GM19043 (cell line): ENCODE data around the gene SYNM.
"Not testable (repeated sequence)": the region's sequence is repeated elsewhere in the genome, so short reads cannot be mapped to it uniquely, and the experiment has no call there.

ENCODE experiments used
- ATAC-seq: cut with Tn5 transposase; IDR thresholded peaks from one replicate; pipeline ENCODE4 v1.9.1; 2021; ENCODE audit warnings: low read depth; ENCODE audit not compliant: unreplicated experiment

Gene SYNM

GRCh38 chr15:99102332-99103235 is 2.3 kb upstream of the SYNM start:
- ATAC-seq, result no peak

DNA sequence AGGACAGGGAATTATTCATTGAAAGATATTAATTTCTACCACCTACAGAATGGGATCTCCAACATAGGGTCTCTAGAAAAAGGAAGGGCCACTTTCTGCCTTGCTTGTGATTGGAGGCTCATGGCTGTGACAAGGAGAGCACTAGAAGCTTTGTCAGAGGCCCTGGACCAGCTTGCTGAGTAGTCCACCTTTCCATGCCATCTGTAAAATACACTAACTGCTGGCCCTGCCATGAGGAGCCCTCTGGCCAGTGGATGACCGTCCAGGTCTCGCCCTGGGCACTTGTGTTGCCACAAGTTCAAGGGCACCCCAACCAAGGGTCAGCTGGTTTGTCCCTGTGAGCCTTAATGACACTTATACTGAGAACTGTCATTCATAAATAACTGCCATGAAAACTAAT is 1.6 kb upstream of the SYNM start:
- ATAC-seq, result no peak

GRCh38 chr15:99105514-99106341 is 848 bp downstream of the SYNM start:
- ATAC-seq, result peak; percentile 35

DNA sequence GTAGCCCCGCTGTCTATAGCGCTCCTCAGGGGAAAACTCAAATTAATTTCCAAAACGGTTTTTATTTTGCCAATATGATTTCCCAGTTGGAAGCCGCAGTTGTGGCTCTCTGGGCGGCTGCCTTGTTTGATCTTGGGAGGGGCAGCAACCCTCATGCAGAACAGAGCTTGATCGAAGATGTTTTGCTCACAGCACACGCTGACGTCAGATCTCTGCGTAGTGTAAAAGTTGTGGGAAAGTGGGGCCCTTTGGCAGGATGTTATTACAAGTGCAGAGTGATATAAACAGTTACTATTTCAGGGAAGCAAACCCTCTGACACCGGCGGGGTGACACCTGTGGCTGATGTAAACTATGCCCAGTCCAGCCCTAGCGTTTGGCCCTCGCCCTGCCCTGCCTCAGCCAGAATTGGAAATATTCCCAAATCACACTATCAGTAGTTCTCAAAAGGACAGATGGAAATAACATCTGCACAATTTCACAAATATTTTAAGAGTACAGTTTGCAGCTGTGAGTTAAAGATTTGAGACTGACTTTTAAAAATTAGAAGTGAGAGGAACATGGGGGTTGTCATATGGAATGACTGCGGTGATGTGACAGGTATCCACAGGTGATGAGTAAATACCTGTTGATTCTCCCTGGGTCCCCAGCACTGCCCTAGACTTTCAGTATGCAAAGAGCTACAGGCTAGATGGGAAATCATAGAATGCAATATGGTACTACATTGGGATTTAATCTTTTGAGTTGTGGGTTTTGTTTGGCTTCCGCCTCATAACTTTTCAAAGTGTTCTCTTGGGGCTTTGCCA is 1.7 kb downstream of the SYNM start:
- no peak for ATAC-seq

DNA sequence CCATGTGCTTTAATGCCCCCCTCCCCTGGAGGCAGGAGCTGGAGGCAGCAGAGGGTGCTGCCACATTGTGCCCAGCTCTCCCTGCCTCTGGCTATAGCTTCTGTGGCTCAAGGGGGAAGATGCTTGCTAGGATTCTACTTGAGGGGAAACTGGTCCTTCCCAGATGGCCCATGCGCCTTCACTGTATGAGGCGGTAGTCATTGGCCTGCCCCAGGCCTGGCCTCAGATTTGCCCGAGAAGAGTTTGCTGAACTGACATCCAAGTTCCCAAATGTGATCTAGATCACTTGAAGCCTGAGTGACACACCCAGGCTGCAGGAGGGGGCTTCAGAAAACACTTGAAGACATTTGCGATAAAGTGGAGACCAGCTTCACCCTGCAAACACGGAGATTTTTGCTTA is 4.1 kb downstream of the SYNM start:
- ATAC-seq, result no peak

DNA sequence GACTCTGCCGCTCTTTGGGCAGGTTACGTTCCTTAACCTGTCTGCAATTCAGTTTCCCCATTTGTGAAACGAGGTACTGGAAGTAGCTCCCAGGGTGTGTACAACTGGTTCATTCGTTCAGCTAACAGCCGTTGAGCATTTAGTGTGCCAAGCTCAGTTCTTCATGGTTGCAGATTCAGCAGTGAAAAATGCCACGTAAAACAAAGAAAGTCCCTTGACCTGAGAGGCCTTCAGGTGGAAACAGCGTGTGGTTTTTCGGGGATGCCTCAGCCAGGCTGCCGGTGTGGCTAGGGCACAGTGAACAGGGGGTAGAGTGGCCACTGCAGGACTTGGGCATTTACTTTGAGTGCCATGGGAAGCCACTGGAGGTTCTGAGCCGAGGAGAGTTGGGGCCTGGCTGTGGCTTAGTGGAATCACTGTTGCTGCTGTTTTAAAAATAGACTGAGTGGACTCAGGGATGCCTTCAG is 4.7 kb downstream of the SYNM start:
- no peak for ATAC-seq

- ATAC-seq, result no peak
Observed at GRCh38 chr15:99110093-99110492, 5.2 kb downstream of the SYNM start.

DNA sequence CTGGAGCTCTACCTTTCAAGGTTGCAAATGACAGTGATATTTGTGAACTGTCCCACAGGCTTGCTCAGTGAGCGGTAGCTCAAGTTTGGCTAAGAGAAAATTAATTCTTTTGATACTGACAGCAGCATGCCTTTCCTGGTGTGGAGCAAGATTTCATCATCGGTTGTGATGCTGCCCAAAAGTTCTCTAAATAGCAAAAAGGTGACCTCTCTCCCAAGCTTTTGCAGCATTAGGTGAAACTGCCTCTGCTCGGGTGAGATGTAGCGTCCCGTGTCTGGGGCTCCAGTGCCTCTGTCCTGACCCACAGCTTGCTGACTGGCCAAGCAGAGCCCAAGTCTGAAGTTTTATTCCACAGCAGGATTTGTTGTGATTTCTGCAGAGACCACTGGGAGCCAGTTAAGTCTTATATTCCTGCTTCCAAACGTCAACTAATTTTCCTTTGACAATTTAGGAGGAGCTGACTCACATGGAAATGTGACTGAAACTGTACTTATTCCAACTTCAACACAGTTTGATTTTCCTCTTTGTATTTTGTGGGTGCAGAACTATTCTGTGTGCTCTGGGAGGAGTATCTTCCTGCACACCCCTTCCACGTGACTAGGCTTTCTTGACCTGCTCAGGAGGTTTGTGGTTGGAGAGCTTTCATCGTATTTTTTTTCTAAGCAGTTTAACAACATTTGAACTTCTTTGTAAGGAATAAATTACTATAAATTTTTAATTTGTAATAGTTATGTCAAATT is 5.9 kb downstream of the SYNM start:
- no peak for ATAC-seq

DNA sequence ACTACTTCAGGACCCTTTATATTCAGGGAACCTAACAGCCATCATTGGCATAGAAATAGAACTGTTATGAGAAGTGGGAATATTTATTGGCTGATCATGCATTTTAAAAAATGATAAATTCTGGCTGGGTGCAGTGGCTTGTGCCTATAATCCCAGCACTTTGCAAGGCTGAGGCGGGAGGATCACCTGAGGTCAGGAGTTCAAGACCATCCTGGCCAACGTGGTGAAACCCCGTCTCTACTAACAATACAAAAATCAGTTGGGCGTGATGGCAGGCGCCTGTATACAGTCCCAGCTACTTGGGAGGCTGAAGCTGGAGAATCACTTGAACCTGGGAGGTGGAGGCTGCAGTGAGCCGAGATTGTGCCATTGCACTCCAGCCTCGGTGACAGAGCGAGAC is 6.8 kb downstream of the SYNM start:
- not testable (repeated sequence) for ATAC-seq

DNA sequence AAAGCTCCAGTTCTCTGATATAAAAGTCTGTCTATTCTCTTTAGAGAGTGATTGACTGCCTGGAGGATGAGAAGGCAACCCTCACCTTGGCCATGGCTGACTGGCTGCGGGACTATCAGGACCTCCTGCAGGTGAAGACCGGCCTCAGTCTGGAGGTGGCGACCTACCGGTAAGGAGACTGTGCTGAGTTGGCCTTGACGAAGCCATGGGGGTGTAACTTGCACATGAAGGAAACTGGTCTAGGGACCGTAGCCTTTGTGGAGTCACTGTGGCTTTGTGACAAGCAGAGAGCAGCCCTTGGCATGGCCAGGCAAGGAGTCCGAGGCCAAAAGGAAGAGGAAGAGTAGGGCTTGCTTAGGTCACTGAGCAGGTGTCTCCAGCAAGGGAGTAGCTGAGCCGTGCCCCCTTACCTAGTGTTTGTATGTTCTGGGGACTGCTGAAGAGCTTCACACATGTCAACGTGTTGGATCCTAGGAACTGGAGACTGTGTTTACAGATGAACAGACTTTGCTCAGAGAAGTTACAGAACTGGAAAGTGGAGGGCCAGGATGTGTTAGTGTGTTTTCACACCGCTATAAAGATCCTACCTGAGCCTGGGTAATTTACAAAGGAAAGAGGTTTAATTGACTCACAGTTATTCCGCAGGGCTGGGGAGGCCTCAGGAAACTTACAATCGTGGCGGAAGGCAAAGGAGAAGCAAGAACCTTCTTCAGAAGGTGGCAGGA is 8.8 kb downstream of the SYNM start:
- no peak for ATAC-seq

DNA sequence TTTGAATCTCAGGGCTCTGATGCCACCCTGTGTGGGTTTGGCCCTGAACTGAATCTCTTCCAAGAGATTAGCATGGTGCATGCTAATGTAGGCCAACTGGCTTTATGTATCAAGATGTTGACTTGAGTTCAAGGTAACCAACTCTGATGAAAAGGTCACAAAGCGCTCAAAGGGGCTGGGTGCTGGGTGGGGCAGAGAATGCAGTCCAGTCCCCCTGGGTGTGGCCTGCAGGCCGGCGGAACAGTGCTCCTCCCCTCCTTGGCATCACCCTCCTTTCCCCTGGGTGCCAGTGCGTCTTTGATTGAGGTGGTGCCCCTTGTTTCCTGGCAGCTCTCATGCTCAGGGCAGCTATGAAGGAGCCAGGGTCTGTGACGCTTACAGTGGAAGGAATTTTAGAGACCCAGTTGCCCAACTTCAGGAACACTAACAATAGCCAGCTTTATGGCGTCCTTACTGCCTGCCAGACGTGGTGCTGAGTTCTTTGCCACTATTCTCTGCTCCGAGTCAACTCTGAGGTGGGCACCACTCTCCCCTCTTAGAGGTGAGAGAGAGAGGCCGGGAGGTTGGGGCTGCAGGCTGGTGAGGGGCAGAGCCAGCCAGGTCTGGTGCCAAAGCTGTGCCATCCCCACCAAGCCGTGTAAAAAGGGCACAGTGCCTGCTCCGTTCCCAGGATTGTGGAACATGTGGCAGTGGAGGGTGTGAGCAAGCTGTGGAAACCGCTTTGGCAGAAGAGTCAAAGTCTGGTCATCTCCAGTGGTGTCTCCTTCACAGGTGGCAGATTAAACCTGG is 9.8 kb downstream of the SYNM start:
- no peak for ATAC-seq

- no peak for ATAC-seq
Observed at GRCh38 chr15:99115300-99116215, 10.7 kb downstream of the SYNM start.

DNA sequence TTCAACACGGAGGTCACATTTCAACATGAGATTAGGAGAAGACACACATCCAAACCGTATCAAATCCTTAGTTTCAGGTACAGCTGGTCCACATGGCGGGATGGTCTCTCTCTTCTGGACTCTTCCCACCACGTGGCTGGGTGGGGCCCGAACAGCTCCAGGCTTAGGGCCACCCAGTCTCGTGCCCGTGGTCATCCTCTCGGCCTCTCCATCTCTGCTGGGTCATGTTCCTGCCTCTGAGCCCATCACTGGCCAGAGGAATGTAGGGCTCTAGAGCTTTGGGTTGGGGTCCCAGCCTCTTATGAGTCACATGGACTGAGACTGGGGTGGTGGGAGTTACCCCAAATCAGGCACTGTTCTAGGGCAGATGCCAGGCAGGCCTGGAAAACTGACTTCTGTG is 12.2 kb downstream of the SYNM start:
- no peak for ATAC-seq

DNA sequence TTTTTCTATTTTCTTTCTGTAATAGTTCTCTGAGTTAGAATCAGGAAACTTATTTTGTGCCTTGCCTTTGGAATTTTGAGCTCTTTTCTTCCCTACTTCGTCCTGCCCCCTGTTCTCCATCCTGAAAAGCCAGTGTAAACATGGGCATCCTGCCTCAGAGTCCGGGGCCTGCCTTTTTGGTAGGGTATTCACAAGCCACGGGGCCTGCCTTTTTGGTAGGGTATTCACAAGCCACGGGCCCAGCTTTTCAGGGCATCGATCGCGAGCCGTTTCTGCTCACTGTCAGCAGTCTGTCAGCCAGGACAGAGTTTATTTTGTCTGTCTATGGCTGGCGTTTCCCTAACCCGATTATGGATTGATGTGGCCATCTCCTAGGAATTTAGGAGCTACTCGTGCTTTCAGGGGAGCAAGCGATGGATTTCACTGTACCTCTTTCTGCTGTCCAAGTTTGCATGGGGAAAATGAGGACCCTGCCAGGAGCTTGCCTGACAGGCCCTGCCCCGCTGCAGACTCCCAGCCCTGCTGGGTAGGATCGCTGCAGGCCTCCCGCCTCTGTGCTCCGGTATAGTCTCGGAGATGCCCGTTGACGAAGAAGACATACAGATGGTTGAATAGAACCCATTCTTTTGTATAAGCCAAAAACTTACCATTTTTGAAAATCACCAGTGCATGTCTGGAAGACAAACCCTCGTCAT is 12.8 kb downstream of the SYNM start:
- ATAC-seq, result no peak

DNA sequence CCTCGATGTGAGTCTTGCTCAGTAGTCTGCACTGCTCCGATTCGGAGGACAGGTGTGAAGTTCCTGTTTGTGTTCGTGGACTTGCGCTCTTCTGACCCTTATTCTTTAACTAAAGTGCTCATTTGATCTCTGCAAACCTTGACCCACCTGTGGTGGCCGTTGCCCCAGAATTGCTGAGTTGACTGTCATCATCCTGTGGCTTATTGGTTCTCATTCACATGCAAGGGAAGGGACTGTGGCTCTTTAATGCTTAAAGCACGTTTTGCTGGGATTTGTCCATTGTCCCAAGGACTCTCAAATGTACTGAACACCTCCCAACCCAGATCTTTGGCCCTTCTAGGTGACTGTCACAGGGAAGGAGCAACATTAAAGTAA is 13.4 kb downstream of the SYNM start:
- no peak for ATAC-seq

DNA sequence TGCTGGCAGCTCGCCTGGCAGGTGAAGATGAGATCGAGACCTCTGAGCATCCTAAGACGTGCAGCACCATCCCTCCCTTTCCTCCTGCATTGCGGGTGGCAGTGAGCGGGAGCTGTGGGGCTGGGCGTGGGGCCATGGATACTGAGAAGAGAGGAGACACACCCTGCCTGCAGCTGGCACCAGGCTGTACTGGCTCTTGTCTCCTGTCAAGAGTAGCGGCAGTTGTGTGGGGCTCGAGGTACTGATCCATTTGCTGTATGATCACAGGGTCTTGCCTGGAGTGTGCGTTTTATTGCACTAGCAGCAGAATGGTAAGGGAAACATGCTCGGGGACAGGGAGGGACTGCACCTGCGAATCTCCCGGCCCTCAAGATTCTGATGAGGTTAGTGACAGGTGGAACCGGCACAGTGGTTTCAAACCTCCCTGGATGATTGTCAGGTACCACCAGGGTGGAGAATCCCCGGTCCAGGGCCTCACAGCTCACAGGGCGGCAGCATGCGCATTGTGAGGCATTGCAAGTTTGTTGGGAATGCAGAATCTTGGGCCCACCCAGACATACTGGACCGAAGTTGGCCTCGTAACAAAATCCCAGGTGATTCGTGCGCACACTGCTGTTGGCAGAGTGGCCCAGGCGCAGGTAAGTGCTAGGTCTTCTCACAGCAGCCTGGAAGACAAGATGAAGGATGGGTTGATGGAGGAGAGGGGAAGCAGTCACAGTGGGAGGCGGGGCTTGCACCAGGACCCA is 14.1 kb downstream of the SYNM start:
- no peak for ATAC-seq
